Esophagus squamous epithelium (tissue), 5 donors: ENCODE data around the gene GPR4. TPM values are rescaled to one million over a fixed set of nuclear protein-coding genes. Genes with fewer than 3 reads are reported as not detected.
A peak's percentile ranks its signal among the peaks of the same experiment; 100 is the strongest.

Experiments used
- DNase-seq: peaks from one replicate; lab custom pipeline; 2025; lab: John Stamatoyannopoulos, UW
- H3K27ac ChIP-seq, 4 donors: fragments of 200-600 bp; sonication (generic); one replicate each; pipeline ENCODE4 v1.5.1; 2016 to 2019; ENCODE audit warnings: mild to moderate bottlenecking in 1 of 4
- H3K27me3 ChIP-seq, 4 donors: fragments of 200-600 bp; sonication (generic); 1 replicate in 3 of 4; 2 replicates in 1 of 4; pipeline versions ENCODE4 v1.5.1 to v1.6.0; 2017 to 2021; ENCODE audit warnings: antibody characterized with exemption in 1 of 4
- H3K36me3 ChIP-seq, 3 donors: fragments of 200-600 bp; sonication (generic); one replicate each; pipeline ENCODE4 v1.5.1; 2016 to 2019
- H3K4me1 ChIP-seq, 3 donors: fragments of 200-600 bp; sonication (generic); one replicate each; pipeline ENCODE4 v1.5.1; 2017 to 2019
- H3K4me3 ChIP-seq, 4 donors: fragments of 200-600 bp; sonication (generic); 1 replicate in 3 of 4; 2 replicates in 1 of 4; pipeline ENCODE4 v1.5.1; 2016 to 2019; ENCODE audit warnings: mild to moderate bottlenecking in 2 of 4, moderate library complexity in 1 of 4
- H3K9me3 ChIP-seq, 3 donors: fragments of 200-600 bp; sonication (generic); one replicate each; pipeline ENCODE4 v1.5.1; 2016 to 2019
- POLR2A ChIP-seq, 4 donors: fragments of 450-650 bp; IDR thresholded peaks; one replicate each; pipeline ENCODE4 v1.6.1; 2017; ENCODE audit warnings: antibody characterized with exemption in 4 of 4, mild to moderate bottlenecking in 4 of 4, moderate library complexity in 3 of 4
- WGBS, 2 donors: methylation state at CpG; one replicate each; pipeline ENCODE4 v1.1.5; 2018; 5-methylcytosine and 5-hydroxymethylcytosine counted together
- intact Hi-C: fragments of 100-400 bp; cut with DNase I; formaldehyde crosslinking; loops from one replicate; pipeline ENCODE4 v1.15.0; 2022
- total RNA-seq, 4 donors: library from RNA; depleted of rRNA; stranded (reverse); fragments of >200 nt; gene quantifications; one replicate each; pipeline ENCODE4 v1.1.0, GENCODE V29; 2016
- TF ChIP-seq, protein P1 (sequence below), 6 experiments: fragments of 450-650 bp in 4 of 6; fragments of 200-600 bp in 2 of 6; sonication (generic) in 2 of 6; IDR thresholded peaks; one replicate each; pipeline ENCODE4 v1.5.1; 2016 to 2019; ENCODE audit warnings: antibody characterized with exemption in 6 of 6, mild to moderate bottlenecking in 4 of 6, moderate library complexity in 4 of 6
- donor health status: DM: yes; HTN: yes; CAD: no.

GPR4 gene
- total RNA-seq, 4 donors from 2014 or later = 0.76 to 1.4 (median 1.2) TPM

DNA sequence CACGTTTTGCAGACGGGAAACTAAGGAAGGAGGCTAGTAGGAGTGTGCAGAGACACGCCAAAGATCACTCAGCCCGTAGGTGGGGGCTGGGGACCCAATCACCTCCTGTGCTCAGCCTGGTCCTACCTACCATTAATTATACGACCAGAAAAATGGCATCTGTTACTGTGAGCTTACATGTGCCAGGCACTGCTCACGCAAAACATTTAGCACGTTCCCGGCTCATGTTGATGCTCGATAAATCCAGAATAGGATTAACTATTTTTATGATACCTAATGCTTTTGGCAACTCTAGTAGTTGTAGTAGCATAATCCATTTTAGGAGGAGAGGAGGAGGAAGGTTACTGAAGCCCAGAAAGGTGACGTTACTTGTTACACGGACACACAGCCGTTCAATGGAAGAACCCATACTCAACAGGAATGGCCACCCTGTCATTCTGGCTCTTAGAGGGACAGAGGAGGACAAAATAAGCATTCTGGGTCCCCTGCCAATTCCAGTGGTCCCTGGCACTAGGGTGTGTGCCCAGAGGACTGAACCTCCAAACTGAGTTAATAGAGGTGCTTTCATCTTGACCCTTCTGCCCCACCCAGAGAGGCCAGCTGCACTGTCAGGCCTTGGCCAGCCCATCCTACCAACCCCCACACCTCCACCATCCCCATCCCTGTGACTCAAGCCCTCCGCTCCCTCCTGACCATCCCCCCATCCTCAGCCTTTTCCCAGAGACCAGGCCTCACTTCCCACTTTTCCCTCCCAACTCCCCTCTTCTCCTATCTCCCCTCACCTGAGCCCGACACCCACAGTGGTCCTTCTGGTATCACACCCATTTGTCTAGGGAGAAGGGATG is 42.1 kb upstream of the GPR4 start:
- Histone ChIP-seq H3K4me3 (no peak overlapping the region), H3K27me3 (peaks cover 0 to 39% (median 6%) of the 10 kb centered on the region in 4 donors), H3K4me1 (peaks cover 28 to 62% (median 42%) of the 10 kb centered on the region in 3 donors), H3K27ac (no peak overlapping the region), H3K36me3 (no peaks in the 10 kb centered on the region), H3K9me3 (no peaks in the 10 kb centered on the region)
- intact Hi-C loops = loop anchor here (5.0 to 10.0 kb wide), 2 partner anchors 47 to 119 kb away; no protein-coding TSS in a partner anchor
- WGBS, 2 donors = 36 to 45% methylated on average over 12 to 13 of the region's 14 CpGs
- no peak for TF ChIP-seq POLR2A (IDR thresholded peaks at IDR 0.05)
- TF ChIP-seq, protein P1, sequence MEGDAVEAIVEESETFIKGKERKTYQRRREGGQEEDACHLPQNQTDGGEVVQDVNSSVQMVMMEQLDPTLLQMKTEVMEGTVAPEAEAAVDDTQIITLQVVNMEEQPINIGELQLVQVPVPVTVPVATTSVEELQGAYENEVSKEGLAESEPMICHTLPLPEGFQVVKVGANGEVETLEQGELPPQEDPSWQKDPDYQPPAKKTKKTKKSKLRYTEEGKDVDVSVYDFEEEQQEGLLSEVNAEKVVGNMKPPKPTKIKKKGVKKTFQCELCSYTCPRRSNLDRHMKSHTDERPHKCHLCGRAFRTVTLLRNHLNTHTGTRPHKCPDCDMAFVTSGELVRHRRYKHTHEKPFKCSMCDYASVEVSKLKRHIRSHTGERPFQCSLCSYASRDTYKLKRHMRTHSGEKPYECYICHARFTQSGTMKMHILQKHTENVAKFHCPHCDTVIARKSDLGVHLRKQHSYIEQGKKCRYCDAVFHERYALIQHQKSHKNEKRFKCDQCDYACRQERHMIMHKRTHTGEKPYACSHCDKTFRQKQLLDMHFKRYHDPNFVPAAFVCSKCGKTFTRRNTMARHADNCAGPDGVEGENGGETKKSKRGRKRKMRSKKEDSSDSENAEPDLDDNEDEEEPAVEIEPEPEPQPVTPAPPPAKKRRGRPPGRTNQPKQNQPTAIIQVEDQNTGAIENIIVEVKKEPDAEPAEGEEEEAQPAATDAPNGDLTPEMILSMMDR (IDR thresholded peaks at IDR 0.05) = no peak
- no peak for DNase-seq

DNA sequence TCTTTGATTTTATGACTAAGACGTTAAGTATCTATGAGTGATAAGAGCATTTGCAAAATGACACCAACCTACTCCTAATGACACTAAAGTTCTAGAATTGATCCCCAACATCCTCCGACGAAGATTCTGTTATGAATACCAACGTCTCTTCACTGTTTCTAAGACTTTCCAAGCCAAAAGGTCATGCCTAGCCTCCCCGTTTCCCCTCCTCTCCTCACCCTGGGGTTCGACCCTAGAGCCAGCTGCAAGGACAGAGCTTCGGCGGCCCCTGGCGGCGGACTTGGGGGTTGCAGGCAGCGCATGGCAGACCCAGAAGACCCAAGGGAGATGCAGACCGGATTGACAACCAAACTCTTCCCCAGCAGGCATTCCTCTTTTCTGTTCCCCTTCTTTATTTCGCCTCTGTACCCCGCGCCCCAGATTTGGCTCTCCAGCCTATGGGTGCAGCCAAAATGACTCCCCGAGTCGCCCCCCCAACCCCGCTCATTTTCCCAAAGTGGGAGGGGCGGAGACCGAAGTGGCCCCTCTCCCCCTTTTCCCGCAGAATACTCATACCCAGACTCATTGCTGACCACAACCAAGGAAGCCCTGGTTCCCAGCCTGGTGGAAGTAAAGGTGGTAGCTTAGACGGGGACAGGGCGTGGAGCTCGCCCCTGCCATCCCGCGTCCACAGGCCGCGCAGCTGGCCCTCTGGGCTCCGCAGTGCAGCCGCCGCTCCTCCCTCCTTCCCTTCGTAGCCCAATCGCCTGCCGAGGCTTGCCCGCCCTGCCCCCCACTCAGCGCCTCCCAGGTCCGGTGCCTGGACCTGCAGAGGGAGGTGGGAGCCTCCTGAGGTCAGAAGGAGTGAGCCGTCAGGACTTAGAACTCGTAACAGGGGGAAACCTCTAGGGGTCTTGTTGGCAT is 41.3 kb upstream of the GPR4 start:
- peak; percentile 29 for DNase-seq
- H3K36me3 ChIP-seq = no peaks in the 10 kb centered on the region
- no peaks in the 10 kb centered on the region for H3K9me3 ChIP-seq
- intact Hi-C loops = loop anchor here (5.0 to 10.0 kb wide), 2 partner anchors 46 to 118 kb away; no protein-coding TSS in a partner anchor
- 0 to 6% methylated on average over 12 to 22 of the region's 39 CpGs for WGBS, 2 donors
- peak overlapping the region in 1 of 4 donors; percentile 37 for H3K4me3 ChIP-seq
- peak overlapping the region in 3 of 4 donors; percentile 86 to 91 (median 90) for H3K27ac ChIP-seq
- peaks cover 29 to 71% (median 45%) of the 10 kb centered on the region in 3 donors for H3K4me1 ChIP-seq
- TF ChIP-seq POLR2A (IDR thresholded peaks at IDR 0.05) = no peak
- TF ChIP-seq, protein P1 (IDR thresholded peaks at IDR 0.05) = peak; percentile 94 to 99 (median 98)
- peaks cover 0 to 39% (median 6%) of the 10 kb centered on the region in 4 donors for H3K27me3 ChIP-seq

DNA sequence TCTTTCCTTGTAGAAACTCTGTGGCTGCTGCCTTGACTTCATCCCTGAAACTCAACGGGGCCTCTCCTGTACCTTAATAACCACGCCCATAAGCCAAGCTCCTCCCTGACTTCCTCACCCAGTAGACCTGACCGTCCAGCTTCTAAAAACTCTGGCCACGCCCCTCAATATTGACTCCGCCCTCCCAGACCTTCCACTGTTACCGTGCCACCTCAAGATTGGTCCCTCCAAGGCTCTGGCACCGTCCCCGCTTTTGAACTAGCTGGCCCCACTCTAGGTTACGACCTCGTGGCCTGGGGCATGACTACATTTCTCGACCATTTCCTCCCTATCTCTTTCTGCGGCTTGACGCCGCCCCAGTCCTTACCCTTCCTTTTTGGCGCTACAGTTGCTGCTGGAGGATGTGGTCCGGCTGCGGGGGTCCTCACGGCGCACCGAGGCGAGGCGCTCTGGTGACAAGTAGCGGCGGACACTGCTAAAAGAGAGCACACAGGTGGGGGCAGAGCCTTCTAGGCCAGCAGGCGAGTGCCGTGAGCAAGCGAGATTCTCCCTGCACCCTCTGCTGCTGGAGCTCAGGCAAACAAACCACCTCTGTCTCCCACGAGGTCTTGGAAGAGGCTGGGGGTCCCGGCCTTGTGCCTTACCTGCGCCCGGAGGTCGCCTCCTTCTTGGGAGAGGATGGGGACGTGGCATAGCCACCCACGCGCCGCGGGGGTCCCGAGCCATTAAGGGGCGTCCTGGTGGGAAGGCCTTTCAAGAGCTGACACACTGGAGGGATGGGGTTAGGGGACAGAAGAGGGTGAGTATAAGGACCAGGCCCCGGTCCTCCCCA is 39.5 kb upstream of the GPR4 start:
- Histone ChIP-seq H3K27ac (peak overlapping the region; percentile 86 to 92 (median 90)), H3K9me3 (no peaks in the 10 kb centered on the region), H3K36me3 (no peaks in the 10 kb centered on the region), H3K27me3 (peaks cover 0 to 32% (median 6%) of the 10 kb centered on the region in 4 donors), H3K4me3 (peak overlapping the region; percentile 16 to 63 (median 36)), H3K4me1 (peaks cover 36 to 84% (median 52%) of the 10 kb centered on the region in 3 donors)
- intact Hi-C loops = loop anchor here (5.0 to 10.0 kb wide), 2 partner anchors 44 to 117 kb away; no protein-coding TSS in a partner anchor
- peak; percentile 27 for DNase-seq
- no peak for TF ChIP-seq POLR2A (IDR thresholded peaks at IDR 0.05)
- TF ChIP-seq, protein P1 (IDR thresholded peaks at IDR 0.05) = peak in 1 of 6 experiments; percentile 6
- 1 to 12% methylated on average over 15 to 16 of the region's 40 CpGs for WGBS, 2 donors

DNA sequence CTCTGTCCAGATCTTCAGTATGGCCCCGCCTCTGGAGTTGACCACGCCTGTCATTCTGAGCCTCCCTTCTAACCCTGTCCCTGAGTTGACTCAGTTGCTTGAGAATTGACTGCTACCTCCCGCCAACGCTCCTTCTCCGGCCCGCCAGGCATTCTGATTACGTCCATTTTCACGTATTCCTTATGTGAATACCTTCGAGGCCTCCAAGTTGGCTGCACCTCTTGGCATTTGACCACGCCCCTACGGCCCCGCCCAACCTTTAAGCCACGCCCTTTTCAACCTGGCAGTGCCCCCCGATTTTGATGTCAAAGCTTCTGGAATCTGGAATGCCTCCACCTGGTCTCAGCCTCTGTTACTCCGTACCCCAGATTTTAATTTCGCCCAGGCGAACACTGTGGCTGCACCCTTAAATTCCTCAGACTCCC is 38.8 kb upstream of the GPR4 start:
- peak overlapping the region; percentile 86 to 92 (median 90) for H3K27ac ChIP-seq
- peaks cover 32 to 81% (median 48%) of the 10 kb centered on the region in 3 donors for H3K4me1 ChIP-seq
- H3K36me3 ChIP-seq = no peaks in the 10 kb centered on the region
- TF ChIP-seq, protein P1 (IDR thresholded peaks at IDR 0.05) = no peak
- TF ChIP-seq POLR2A (IDR thresholded peaks at IDR 0.05) = no peak
- H3K9me3 ChIP-seq = no peaks in the 10 kb centered on the region
- peaks cover 0 to 27% (median 6%) of the 10 kb centered on the region in 4 donors for H3K27me3 ChIP-seq
- WGBS, 2 donors = 57 to 58% methylated on average over 17 of the region's 17 CpGs
- intact Hi-C loops = loop anchor here (5.0 to 10.0 kb wide), 2 partner anchors 44 to 116 kb away; no protein-coding TSS in a partner anchor
- DNase-seq = no peak
- H3K4me3 ChIP-seq = peak overlapping the region in 1 of 4 donors; percentile 63
